HG02970 (cell line): ENCODE results near the gene MCTS1.
A peak's percentile ranks its signal among the peaks of the same experiment; 100 is the strongest.
"Not testable (repeated sequence)": the region's sequence is repeated elsewhere in the genome, so short reads cannot be mapped to it uniquely, and the experiment has no call there.

ENCODE experiments used
- ATAC-seq: cut with Tn5 transposase; IDR thresholded peaks from one replicate; pipeline ENCODE4 v1.9.1; 2021; ENCODE audit warnings: mild to moderate bottlenecking, moderate library complexity, moderate number of reproducible peaks; ENCODE audit not compliant: unreplicated experiment, low FRiP score

The MCTS1 gene

GRCh38 chrX:120625371-120625770 lies 21.5 kb downstream of the MCTS1 start:
- ATAC-seq = no peak

- peak; percentile 96 for ATAC-seq
Observed at GRCh38 chrX:120629667-120630537, 26.0 kb downstream of the MCTS1 start, which contains the start of gene C1GALT1C1. C1GALT1C1 (minus strand) TSS chrX:120630054; CDS start chrX:120627166, 2,888 bp downstream.

GRCh38 chrX:120638619-120639018 lies 34.7 kb downstream of the MCTS1 start:
- ATAC-seq = no peak

GRCh38 chrX:120642871-120643270 lies 39.0 kb downstream of the MCTS1 start:
- ATAC-seq = no peak

GRCh38 chrX:120647127-120647526 lies 43.2 kb downstream of the MCTS1 start:
- no peak for ATAC-seq

- not testable (repeated sequence) for ATAC-seq
Observed at GRCh38 chrX:120652256-120652655, 48.4 kb downstream of the MCTS1 start.

- no peak for ATAC-seq
Observed at GRCh38 chrX:120653000-120653399, 49.1 kb downstream of the MCTS1 start.

GRCh38 chrX:120660637-120661036 lies 56.7 kb downstream of the MCTS1 start:
- ATAC-seq = no peak
